WTC11 (cell line): Measurements from ENCODE around the gene CDC37L1.

Experiments
- E2F4 ChIP-seq: sonication (generic); formaldehyde crosslinking; IDR thresholded peaks from 2 replicates; pipeline ENCODE4 v1.8.1; 2022; ENCODE audit warnings: low read depth, mild to moderate bottlenecking, moderate library complexity, missing genetic modification reagents, borderline replicate concordance
- ERG ChIP-seq: fragments of 250-450 bp; sonication (Bioruptor Pico); IDR thresholded peaks from 2 replicates; pipeline ENCODE4 v1.8.0; 2021; ENCODE audit warnings: mild to moderate bottlenecking
- NR2C2 ChIP-seq: sonication (generic); formaldehyde crosslinking; IDR thresholded peaks from 2 replicates; pipeline ENCODE4 v1.8.0; 2022; ENCODE audit warnings: mild to moderate bottlenecking, missing genetic modification reagents
- SP1 ChIP-seq: sonication (generic); formaldehyde crosslinking; conservative IDR thresholded peaks from 2 replicates; pipeline ENCODE4 v1.8.1; 2022; ENCODE audit warnings: missing genetic modification reagents
- USF2 ChIP-seq: sonication (generic); formaldehyde crosslinking; IDR thresholded peaks from 2 replicates; pipeline ENCODE4 v1.8.1; 2023; ENCODE audit warnings: mild to moderate bottlenecking, missing genetic modification reagents, moderate library complexity
- ZBTB43 ChIP-seq: sonication (generic); formaldehyde crosslinking; IDR thresholded peaks from 2 replicates; pipeline ENCODE4 v1.8.1; 2023; ENCODE audit warnings: mild to moderate bottlenecking, missing genetic modification reagents
- TF ChIP-seq, protein P1 (sequence below): fragments of 200-600 bp; IDR thresholded peaks from 2 replicates; pipeline ENCODE4 v1.8.0; 2022; ENCODE audit warnings: antibody characterized with exemption
- TF ChIP-seq, protein P2 (sequence below): fragments of 250-450 bp; sonication (Bioruptor Pico); IDR thresholded peaks from 2 replicates; pipeline ENCODE4 v1.9.0; 2021; ENCODE audit warnings: moderate library complexity, mild to moderate bottlenecking, inconsistent platforms, borderline replicate concordance
- TF ChIP-seq, protein P3 (sequence below): sonication (generic); formaldehyde crosslinking; IDR thresholded peaks from 2 replicates; pipeline ENCODE4 v1.8.0; 2022; ENCODE audit warnings: mild to moderate bottlenecking, missing genetic modification reagents
- TF ChIP-seq, protein P4 (sequence below): sonication (generic); formaldehyde crosslinking; IDR thresholded peaks from 2 replicates; pipeline ENCODE4 v1.8.1; 2022; ENCODE audit warnings: low read depth, missing genetic modification reagents, borderline replicate concordance

- TF ChIP-seq, protein P1, sequence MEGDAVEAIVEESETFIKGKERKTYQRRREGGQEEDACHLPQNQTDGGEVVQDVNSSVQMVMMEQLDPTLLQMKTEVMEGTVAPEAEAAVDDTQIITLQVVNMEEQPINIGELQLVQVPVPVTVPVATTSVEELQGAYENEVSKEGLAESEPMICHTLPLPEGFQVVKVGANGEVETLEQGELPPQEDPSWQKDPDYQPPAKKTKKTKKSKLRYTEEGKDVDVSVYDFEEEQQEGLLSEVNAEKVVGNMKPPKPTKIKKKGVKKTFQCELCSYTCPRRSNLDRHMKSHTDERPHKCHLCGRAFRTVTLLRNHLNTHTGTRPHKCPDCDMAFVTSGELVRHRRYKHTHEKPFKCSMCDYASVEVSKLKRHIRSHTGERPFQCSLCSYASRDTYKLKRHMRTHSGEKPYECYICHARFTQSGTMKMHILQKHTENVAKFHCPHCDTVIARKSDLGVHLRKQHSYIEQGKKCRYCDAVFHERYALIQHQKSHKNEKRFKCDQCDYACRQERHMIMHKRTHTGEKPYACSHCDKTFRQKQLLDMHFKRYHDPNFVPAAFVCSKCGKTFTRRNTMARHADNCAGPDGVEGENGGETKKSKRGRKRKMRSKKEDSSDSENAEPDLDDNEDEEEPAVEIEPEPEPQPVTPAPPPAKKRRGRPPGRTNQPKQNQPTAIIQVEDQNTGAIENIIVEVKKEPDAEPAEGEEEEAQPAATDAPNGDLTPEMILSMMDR = no peak
- TF ChIP-seq ERG (CRISPR knock-in tag) (no peak), ZBTB43 (CRISPR knock-in tag) (no peak), NR2C2 (CRISPR knock-in tag) (no peak), USF2 (CRISPR knock-in tag) (no peak), E2F4 (CRISPR knock-in tag) (no peak), SP1 (no peak)
- TF ChIP-seq, protein P2, sequence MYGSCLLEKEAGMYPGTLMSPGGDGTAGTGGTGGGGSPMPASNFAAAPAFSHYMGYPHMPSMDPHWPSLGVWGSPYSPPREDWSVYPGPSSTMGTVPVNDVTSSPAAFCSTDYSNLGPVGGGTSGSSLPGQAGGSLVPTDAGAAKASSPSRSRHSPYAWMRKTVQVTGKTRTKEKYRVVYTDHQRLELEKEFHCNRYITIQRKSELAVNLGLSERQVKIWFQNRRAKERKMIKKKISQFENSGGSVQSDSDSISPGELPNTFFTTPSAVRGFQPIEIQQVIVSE = no peak
- TF ChIP-seq, protein P3, sequence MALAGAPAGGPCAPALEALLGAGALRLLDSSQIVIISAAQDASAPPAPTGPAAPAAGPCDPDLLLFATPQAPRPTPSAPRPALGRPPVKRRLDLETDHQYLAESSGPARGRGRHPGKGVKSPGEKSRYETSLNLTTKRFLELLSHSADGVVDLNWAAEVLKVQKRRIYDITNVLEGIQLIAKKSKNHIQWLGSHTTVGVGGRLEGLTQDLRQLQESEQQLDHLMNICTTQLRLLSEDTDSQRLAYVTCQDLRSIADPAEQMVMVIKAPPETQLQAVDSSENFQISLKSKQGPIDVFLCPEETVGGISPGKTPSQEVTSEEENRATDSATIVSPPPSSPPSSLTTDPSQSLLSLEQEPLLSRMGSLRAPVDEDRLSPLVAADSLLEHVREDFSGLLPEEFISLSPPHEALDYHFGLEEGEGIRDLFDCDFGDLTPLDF (CRISPR knock-in tag) = no peak
- TF ChIP-seq, protein P4, sequence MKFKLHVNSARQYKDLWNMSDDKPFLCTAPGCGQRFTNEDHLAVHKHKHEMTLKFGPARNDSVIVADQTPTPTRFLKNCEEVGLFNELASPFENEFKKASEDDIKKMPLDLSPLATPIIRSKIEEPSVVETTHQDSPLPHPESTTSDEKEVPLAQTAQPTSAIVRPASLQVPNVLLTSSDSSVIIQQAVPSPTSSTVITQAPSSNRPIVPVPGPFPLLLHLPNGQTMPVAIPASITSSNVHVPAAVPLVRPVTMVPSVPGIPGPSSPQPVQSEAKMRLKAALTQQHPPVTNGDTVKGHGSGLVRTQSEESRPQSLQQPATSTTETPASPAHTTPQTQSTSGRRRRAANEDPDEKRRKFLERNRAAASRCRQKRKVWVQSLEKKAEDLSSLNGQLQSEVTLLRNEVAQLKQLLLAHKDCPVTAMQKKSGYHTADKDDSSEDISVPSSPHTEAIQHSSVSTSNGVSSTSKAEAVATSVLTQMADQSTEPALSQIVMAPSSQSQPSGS (CRISPR knock-in tag) = no peak
These were observed 40.4 kb upstream of the CDC37L1 start for GRCh38 chr9:4638968-4639367.
